ENCODE data around the gene MYO5B.

Gene MYO5B

DNA sequence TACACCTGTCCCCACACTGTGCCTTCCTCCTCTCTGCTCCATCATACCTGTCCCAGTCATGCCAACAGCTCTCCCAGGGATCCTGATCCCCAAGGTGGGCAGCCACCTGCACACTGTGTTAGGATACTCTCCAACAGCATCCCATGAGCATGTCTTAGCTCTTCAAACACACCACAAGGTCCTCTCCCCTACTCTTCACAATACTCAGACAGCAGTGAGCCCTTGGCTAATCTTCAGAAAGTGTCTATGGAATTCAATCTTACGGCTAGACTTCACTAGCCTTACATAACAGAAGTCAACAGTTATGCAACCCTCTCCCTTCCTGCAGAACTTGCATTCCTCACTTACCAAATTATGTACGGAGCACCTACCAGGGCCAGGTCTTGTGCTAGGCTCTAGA is 79.9 kb downstream of the MYO5B start:
- Histone ChIP-seq H3K4me1 (ENCODE audit: control insufficient read depth, low read length) (no peaks in the 10 kb centered on the region), H3K4me2 (ENCODE audit: low read length) (no peak overlapping the region), H3K27me3 (ENCODE audit: control insufficient read depth, low read length) (peaks cover 5% of the 10 kb centered on the region; the same call in 1 of the 2 replicates), H3K9me2 (replicated peaks; ENCODE audit: control insufficient read depth, low read length) (no peaks in the 10 kb centered on the region), H3K36me3 (ENCODE audit: control insufficient read depth, low read length) (no peaks in the 10 kb centered on the region), H3F3A (ENCODE audit: control insufficient read depth, insufficient read depth) (no peaks in the 10 kb centered on the region), H4K20me1 (ENCODE audit: control insufficient read depth, insufficient read depth, low read depth, low read length) (no peaks in the 10 kb centered on the region), H3K79me2 (ENCODE audit: control insufficient read depth, low read length) (no peaks in the 10 kb centered on the region), H3K27ac (ENCODE audit: low read depth, low read length) (no peak overlapping the region), H3K9me3 (ENCODE audit: control insufficient read depth, insufficient read depth, low read length) (no peaks in the 10 kb centered on the region), H3K4me3 (ENCODE audit: low read length) (no peak overlapping the region)
- TF ChIP-seq, protein P1, sequence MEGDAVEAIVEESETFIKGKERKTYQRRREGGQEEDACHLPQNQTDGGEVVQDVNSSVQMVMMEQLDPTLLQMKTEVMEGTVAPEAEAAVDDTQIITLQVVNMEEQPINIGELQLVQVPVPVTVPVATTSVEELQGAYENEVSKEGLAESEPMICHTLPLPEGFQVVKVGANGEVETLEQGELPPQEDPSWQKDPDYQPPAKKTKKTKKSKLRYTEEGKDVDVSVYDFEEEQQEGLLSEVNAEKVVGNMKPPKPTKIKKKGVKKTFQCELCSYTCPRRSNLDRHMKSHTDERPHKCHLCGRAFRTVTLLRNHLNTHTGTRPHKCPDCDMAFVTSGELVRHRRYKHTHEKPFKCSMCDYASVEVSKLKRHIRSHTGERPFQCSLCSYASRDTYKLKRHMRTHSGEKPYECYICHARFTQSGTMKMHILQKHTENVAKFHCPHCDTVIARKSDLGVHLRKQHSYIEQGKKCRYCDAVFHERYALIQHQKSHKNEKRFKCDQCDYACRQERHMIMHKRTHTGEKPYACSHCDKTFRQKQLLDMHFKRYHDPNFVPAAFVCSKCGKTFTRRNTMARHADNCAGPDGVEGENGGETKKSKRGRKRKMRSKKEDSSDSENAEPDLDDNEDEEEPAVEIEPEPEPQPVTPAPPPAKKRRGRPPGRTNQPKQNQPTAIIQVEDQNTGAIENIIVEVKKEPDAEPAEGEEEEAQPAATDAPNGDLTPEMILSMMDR (IDR thresholded peaks at IDR 0.05; ENCODE audit: low read depth, low read length, poor library complexity, severe bottlenecking), result no peak
- TF ChIP-seq EZH2phosphoT487 (IDR thresholded peaks at IDR 0.05; ENCODE audit: borderline replicate concordance, low read length), result no peak

DNA sequence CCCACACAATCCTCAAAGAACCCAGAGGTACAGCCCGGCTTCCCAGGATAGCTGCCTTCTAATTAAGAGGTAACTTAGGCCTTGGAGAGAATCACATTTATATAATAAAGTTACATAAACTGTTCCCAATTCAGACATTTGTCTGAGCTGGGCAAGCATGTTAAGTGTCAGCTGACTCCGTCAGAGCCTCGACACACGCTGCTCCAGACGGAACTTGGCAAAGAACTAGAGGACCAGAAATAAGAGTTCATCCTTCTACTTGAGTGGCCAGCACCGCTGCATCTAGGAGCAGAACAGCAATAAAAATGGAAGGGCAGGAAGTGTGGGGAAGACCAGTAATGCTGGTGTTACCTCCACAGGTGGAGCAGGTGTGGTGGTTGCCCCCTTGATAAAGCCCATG is 80.5 kb downstream of the MYO5B start:
- H3K36me3 ChIP-seq (ENCODE audit: control insufficient read depth, low read length), result no peaks in the 10 kb centered on the region
- H4K20me1 ChIP-seq (ENCODE audit: control insufficient read depth, insufficient read depth, low read depth, low read length), result no peaks in the 10 kb centered on the region
- peaks cover 5% of the 10 kb centered on the region; the same call in 1 of the 2 replicates for H3K27me3 ChIP-seq (ENCODE audit: control insufficient read depth, low read length)
- no peak overlapping the region for H3K4me3 ChIP-seq (ENCODE audit: low read length)
- H3K4me1 ChIP-seq (ENCODE audit: control insufficient read depth, low read length), result no peaks in the 10 kb centered on the region
- no peaks in the 10 kb centered on the region for H3K9me2 ChIP-seq (replicated peaks; ENCODE audit: control insufficient read depth, low read length)
- H3K79me2 ChIP-seq (ENCODE audit: control insufficient read depth, low read length), result no peaks in the 10 kb centered on the region
- no peak overlapping the region for H3K27ac ChIP-seq (ENCODE audit: low read depth, low read length)
- H3K4me2 ChIP-seq (ENCODE audit: low read length), result no peak overlapping the region
- H3F3A ChIP-seq (ENCODE audit: control insufficient read depth, insufficient read depth), result no peaks in the 10 kb centered on the region
- no peak for TF ChIP-seq EZH2phosphoT487 (IDR thresholded peaks at IDR 0.05; ENCODE audit: borderline replicate concordance, low read length)
- TF ChIP-seq, protein P1 (IDR thresholded peaks at IDR 0.05; ENCODE audit: low read depth, low read length, poor library complexity, severe bottlenecking), result no peak
- H3K9me3 ChIP-seq (ENCODE audit: control insufficient read depth, insufficient read depth, low read length), result no peaks in the 10 kb centered on the region

DNA sequence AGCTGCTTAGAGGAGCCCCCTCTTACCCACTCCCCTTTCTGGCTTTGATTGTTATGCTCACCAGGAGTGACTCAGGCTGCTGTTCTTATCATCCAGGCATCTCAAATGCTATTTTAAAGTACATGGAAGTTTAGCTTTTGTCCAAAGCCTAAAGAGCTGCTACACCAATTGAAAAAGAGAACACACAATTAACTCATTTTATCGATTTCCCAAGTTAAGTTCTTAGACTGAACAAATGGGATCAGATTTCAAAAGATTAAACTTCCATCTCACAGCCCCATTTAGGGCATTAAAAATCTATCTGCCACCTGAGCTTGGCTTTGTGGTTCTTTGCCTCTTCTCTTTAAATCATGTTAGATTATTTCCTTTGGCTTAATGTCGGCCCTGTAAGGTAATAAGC is 81.2 kb downstream of the MYO5B start:
- H3K9me2 ChIP-seq (replicated peaks; ENCODE audit: control insufficient read depth, low read length), result no peaks in the 10 kb centered on the region
- TF ChIP-seq, protein P1 (IDR thresholded peaks at IDR 0.05; ENCODE audit: low read depth, low read length, poor library complexity, severe bottlenecking), result no peak
- no peak for TF ChIP-seq EZH2phosphoT487 (IDR thresholded peaks at IDR 0.05; ENCODE audit: borderline replicate concordance, low read length)
- no peaks in the 10 kb centered on the region for H3F3A ChIP-seq (ENCODE audit: control insufficient read depth, insufficient read depth)
- H3K4me1 ChIP-seq (ENCODE audit: control insufficient read depth, low read length), result no peaks in the 10 kb centered on the region
- no peaks in the 10 kb centered on the region for H3K36me3 ChIP-seq (ENCODE audit: control insufficient read depth, low read length)
- peaks cover 5% of the 10 kb centered on the region; the same call in 1 of the 2 replicates for H3K27me3 ChIP-seq (ENCODE audit: control insufficient read depth, low read length)
- no peak overlapping the region for H3K27ac ChIP-seq (ENCODE audit: low read depth, low read length)
- no peak overlapping the region for H3K4me3 ChIP-seq (ENCODE audit: low read length)
- H3K4me2 ChIP-seq (ENCODE audit: low read length), result no peak overlapping the region
- H3K9me3 ChIP-seq (ENCODE audit: control insufficient read depth, insufficient read depth, low read length), result no peaks in the 10 kb centered on the region
- H4K20me1 ChIP-seq (ENCODE audit: control insufficient read depth, insufficient read depth, low read depth, low read length), result no peaks in the 10 kb centered on the region
- H3K79me2 ChIP-seq (ENCODE audit: control insufficient read depth, low read length), result no peaks in the 10 kb centered on the region

Measured in DOHH2 (cell line).